Gastroesophageal sphincter (tissue), 4 donors: ENCODE results near the gene DHCR24. TPM values are rescaled to one million over a fixed set of nuclear protein-coding genes. Genes with fewer than 3 reads are reported as not detected.
A peak's percentile ranks its signal among the peaks of the same experiment; 100 is the strongest.

Source experiments
- ATAC-seq: fragments of 150-250 bp; one replicate; pipeline ENCODE4 v1.9.1; 2016; ENCODE audit warnings: mild to moderate bottlenecking, moderate library complexity
- H3K27ac ChIP-seq, 4 donors: fragments of 200-600 bp; sonication (generic) in 3 of 4; 1 replicate in 3 of 4; 2 replicates in 1 of 4; pipeline ENCODE4 v1.5.1; 2016 to 2019
- H3K27me3 ChIP-seq: fragments of 200-600 bp; sonication (generic); one replicate; pipeline ENCODE4 v1.5.1; 2019
- H3K36me3 ChIP-seq, 2 donors: fragments of 200-600 bp; sonication (generic); one replicate each; pipeline ENCODE4 v1.5.1; 2019; ENCODE audit warnings: control low read depth in 1 of 2
- H3K4me1 ChIP-seq, 3 donors: fragments of 200-600 bp; sonication (generic); 1 replicate in 2 of 3; 2 replicates in 1 of 3; pipeline ENCODE4 v1.5.1; 2016 to 2019; ENCODE audit warnings: control low read depth in 2 of 3
- H3K4me3 ChIP-seq, 2 donors: fragments of 200-600 bp; sonication (generic); one replicate each; pipeline ENCODE4 v1.5.1; 2019; ENCODE audit warnings: mild to moderate bottlenecking in 1 of 2, moderate library complexity in 1 of 2
- H3K9me3 ChIP-seq, 3 donors: fragments of 200-600 bp; sonication (generic); one replicate each; pipeline ENCODE4 v1.5.1; 2017 to 2019; ENCODE audit warnings: control low read depth in 2 of 3
- EP300 ChIP-seq: sonication (generic); formaldehyde crosslinking; IDR thresholded peaks from one replicate; pipeline ENCODE4 v1.6.1; 2017; ENCODE audit warnings: antibody characterized with exemption, mild to moderate bottlenecking
- POLR2A ChIP-seq, 2 donors: fragments of 450-650 bp; IDR thresholded peaks; one replicate each; pipeline ENCODE4 v1.6.1; 2017; ENCODE audit warnings: antibody characterized with exemption in 2 of 2, mild to moderate bottlenecking in 2 of 2, moderate library complexity in 1 of 2
- POLR2AphosphoS5 ChIP-seq: sonication (generic); formaldehyde crosslinking; IDR thresholded peaks from one replicate; pipeline ENCODE4 v1.6.1; 2017; ENCODE audit warnings: antibody characterized with exemption
- WGBS, 2 donors: methylation state at CpG; one replicate each; pipeline ENCODE4 v1.1.5; 2018; ENCODE audit warnings: low coverage in 1 of 2; 5-methylcytosine and 5-hydroxymethylcytosine counted together
- total RNA-seq, 4 donors: library from RNA; depleted of rRNA; stranded (reverse); fragments of >200 nt; gene quantifications; one replicate each; pipeline ENCODE4 v1.1.0, GENCODE V29; 2016
- TF ChIP-seq, protein P1 (sequence below), 4 experiments: fragments of 200-600 bp in 2 of 4; fragments of 450-650 bp in 2 of 4; sonication (generic) in 1 of 4; IDR thresholded peaks; one replicate each; pipeline ENCODE4 v1.5.1; 2017 to 2019; ENCODE audit warnings: antibody characterized with exemption in 4 of 4, mild to moderate bottlenecking in 2 of 4, moderate library complexity in 2 of 4

DHCR24 gene
- total RNA-seq, 4 donors from 2014 or later, result 7.9 to 31.9 (median 15.9) TPM

DNA sequence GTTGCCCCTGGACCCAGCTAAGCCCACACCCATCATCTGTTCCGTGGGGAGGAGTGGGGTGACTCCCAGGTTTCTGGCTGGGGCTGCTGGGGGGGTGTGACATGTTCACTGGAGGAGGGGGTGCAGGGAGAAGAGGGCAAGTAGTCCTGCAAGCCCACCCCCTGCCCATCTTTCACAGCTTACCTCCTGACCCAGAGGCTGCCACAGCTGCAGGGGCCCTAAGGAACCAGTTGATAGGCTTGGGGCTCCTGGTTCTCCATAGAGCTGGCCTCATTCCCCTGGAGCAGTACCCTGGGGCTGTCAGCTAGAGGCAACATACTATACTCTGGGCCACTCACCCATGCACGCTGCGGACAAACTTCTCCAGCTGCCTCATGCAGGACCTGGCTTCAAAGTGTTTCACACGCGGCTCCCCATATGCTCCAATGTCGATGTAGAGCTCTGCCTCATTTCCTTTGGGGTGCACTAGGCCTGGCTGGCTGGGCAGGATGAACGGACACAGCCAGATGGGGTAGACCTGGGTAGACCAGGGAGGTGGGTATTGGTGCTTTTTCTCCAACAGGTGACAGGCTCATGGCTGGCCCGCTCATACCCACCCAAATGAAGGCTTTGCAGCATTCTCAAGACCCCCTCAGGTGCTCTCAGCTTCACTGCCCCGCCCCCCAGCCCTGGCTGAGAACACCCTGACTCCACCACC, 33.8 kb downstream of the DHCR24 start:
- Histone ChIP-seq H3K4me3 (no peak overlapping the region), H3K4me1 (peaks cover 0 to 4% (median 0%) of the 10 kb centered on the region in 3 donors), H3K27ac (no peak overlapping the region), H3K27me3 (no peaks in the 10 kb centered on the region), H3K36me3 (peaks cover 0 to 38% of the 10 kb centered on the region in 2 donors), H3K9me3 (no peaks in the 10 kb centered on the region)
- TF ChIP-seq POLR2AphosphoS5, result no peak
- TF ChIP-seq EP300, result no peak
- TF ChIP-seq, protein P1, sequence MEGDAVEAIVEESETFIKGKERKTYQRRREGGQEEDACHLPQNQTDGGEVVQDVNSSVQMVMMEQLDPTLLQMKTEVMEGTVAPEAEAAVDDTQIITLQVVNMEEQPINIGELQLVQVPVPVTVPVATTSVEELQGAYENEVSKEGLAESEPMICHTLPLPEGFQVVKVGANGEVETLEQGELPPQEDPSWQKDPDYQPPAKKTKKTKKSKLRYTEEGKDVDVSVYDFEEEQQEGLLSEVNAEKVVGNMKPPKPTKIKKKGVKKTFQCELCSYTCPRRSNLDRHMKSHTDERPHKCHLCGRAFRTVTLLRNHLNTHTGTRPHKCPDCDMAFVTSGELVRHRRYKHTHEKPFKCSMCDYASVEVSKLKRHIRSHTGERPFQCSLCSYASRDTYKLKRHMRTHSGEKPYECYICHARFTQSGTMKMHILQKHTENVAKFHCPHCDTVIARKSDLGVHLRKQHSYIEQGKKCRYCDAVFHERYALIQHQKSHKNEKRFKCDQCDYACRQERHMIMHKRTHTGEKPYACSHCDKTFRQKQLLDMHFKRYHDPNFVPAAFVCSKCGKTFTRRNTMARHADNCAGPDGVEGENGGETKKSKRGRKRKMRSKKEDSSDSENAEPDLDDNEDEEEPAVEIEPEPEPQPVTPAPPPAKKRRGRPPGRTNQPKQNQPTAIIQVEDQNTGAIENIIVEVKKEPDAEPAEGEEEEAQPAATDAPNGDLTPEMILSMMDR (IDR thresholded peaks at IDR 0.05), result no peak
- no peak for TF ChIP-seq POLR2A (IDR thresholded peaks at IDR 0.05)
- no peak for ATAC-seq
- no CpG with 5 or more reads among the region's 9 CpGs for WGBS, 2 donors

GRCh38 chr1:54851936-54852524, 35.0 kb downstream of the DHCR24 start:
- ATAC-seq, result no peak
- no peak overlapping the region for H3K4me3 ChIP-seq
- H3K9me3 ChIP-seq, result no peaks in the 10 kb centered on the region
- H3K4me1 ChIP-seq, result peaks cover 0 to 4% (median 0%) of the 10 kb centered on the region in 3 donors
- H3K27me3 ChIP-seq, result no peaks in the 10 kb centered on the region
- 80 to 94% methylated on average over 1 to 7 of the region's 17 CpGs for WGBS, 2 donors
- TF ChIP-seq, protein P1 (IDR thresholded peaks at IDR 0.05), result no peak
- TF ChIP-seq POLR2AphosphoS5 (no peak), EP300 (no peak), POLR2A (IDR thresholded peaks at IDR 0.05) (no peak)
- peak overlapping the region in 1 of 4 donors; percentile 52 for H3K27ac ChIP-seq
- peaks cover 0 to 38% of the 10 kb centered on the region in 2 donors for H3K36me3 ChIP-seq

- Histone ChIP-seq H3K27me3 (no peaks in the 10 kb centered on the region), H3K4me3 (no peak overlapping the region), H3K4me1 (peaks cover 0 to 4% (median 0%) of the 10 kb centered on the region in 3 donors), H3K9me3 (no peaks in the 10 kb centered on the region), H3K27ac (peak overlapping the region in 2 of 4 donors; percentile 52 to 60), H3K36me3 (peaks cover 0 to 38% of the 10 kb centered on the region in 2 donors)
- WGBS, 2 donors, result 90% methylated on average over 2 of the region's 9 CpGs; no CpG with 5 or more reads in 1 of the 2 donors
- TF ChIP-seq POLR2AphosphoS5 (no peak), EP300 (no peak), POLR2A (IDR thresholded peaks at IDR 0.05) (no peak)
- TF ChIP-seq, protein P1 (IDR thresholded peaks at IDR 0.05), result no peak
- ATAC-seq, result no peak
These were observed 35.6 kb downstream of the DHCR24 start for GRCh38 chr1:54851406-54851805.

DNA sequence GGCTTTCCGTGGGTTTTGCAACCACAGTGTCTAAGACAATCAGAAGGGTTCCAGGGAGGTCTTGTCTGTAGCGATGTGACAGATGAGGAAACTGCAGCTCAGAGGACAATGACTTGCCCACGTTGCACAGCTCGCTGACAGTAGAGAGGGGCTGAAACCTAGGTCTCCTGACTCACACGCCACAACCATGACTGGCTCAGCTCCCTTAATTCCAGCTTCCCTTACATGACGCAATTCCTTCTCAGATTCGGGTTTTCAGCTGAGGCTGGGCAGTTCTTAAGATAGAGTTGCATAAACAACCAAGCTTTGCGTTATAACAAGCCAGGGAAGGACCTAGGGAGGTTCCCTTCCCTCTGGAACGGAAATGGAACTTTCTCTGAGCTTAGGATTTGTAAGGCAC, 36.3 kb downstream of the DHCR24 start:
- Histone ChIP-seq H3K27ac (peak overlapping the region in 1 of 4 donors; percentile 34), H3K4me1 (peaks cover 0 to 4% (median 0%) of the 10 kb centered on the region in 3 donors), H3K9me3 (no peaks in the 10 kb centered on the region), H3K36me3 (peaks cover 0 to 38% of the 10 kb centered on the region in 2 donors), H3K27me3 (no peaks in the 10 kb centered on the region), H3K4me3 (no peak overlapping the region)
- 60 to 92% methylated on average over 5 to 8 of the region's 9 CpGs for WGBS, 2 donors
- TF ChIP-seq EP300 (no peak), POLR2AphosphoS5 (no peak), POLR2A (IDR thresholded peaks at IDR 0.05) (no peak)
- TF ChIP-seq, protein P1 (IDR thresholded peaks at IDR 0.05), result no peak
- ATAC-seq, result peak; percentile 85
